Measurements from ENCODE around the gene SLC4A1AP.
A peak's percentile ranks its signal among the peaks of the same experiment; 100 is the strongest.

Gene SLC4A1AP

DNA sequence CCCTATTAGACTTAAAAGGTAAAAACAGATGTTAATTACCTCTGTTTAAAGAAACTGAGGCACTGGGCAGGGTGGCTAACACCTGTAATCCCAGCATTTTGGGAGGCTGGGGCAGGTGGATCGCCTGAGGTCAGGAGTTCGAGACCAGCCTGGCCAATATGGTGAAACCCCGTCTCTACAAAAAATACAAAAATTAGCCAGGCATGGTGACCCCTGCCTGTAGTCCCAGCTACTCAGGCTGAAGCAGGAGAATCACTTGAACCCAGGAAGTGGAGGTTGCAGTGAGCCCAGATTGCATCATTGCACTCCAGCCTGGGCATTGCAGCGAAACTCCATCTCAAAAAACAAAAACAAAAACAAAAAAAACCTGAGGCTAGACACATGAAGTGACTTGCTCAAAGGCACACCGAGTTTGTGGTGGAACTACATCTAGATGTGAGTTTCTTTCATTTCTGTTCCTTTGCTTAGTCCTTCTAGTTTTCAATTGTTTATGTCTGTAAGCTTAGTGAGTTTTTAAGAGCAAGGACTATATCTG, 40.7 kb downstream of the SLC4A1AP start:
- no peak for DNase-seq (ENCODE audit: low read depth)

DNA sequence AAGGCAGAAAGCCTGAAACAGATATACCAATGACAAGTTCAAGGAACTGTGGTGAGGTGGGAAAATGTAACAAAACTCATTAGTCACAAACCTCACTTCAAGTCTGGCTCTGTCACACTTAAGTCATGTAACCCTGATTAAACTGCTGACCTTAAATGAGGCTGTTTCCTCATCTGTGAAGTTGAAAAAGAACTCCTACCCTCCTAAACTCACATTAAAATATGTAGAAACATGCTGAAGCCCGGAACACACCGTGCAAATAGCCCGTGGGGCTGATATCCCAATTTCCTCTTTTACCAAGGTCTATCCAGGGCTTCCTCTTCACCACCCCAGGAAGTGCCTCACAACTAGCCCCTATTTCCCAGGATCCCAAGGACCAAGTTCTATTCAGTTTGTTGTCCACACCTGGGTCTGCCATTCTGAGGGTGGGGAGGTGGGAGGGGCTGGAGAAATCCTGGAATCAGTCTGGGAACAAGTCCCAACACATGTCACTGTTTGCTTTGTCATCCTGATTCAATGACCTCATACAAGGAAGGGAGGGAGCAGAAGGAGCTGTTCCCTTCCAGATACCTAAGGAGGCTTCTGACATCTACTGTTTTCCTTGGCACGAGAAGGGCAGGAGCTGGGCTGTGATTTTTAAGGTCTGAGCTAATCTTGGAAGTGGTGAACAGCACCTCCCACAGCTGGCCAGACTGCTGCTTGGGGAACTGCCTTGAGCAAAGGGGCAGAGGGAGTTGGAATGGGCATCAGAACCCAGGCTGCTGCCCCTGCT, 42.3 kb downstream of the SLC4A1AP start:
- DNase-seq (ENCODE audit: low read depth) = peak; percentile 90

DNA sequence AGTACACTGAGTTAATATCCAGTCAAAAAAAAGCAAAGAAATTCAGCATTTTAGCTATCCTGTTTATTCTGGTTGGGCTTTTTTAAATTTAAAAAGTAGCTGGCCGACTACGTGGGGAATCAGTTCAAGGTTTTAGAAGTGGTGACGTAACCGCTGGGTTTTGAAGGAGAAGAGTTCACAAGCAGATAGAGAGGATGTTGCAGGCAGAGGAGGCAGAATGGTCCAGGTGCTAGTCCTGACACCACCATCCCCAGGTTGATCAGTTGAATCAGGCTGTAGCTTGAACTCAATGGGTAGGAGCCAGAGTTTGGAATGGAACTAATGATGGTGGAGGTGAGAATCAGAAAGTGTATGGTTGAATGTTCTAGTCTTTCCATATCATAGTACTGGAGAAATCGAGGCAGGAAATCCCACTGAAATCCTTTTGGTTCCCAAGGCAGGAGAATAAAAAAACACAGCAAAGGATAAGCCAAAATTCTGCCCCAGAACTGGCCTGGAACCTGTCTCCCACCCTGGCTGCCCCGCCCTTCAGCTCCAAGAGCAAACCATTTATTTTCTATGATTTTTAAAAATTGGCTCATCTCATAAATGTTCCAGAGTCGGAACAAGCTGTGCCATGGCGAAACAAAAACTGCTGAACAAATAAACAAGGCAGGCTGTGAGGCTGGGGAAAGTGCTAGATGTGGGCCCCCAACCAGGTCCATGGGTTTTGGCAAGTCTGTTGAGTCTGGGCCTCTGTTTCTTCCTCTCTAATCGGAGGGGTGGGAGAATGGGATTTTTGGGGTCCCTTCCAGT, 44.0 kb downstream of the SLC4A1AP start:
- no peak for DNase-seq (ENCODE audit: low read depth)

DNA sequence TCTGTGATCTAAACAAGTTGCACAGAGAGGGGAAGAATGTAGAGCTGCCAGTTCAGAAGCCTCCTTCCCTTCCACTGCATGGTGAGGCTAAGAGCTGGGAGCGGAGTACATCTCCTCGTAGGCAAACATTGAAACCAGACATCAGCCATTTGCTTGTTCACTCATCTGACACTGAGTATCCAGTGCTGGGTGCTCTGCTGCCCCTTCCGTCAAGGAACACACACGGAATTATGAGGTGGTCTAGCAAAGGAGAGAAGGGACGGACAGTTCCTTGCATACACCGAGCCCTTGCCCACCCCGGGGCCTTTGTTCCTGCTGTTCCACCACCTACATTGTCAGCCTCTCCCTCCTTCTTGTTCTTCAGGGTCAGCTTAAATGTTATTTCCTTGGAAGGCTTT, 44.6 kb downstream of the SLC4A1AP start:
- no peak for DNase-seq (ENCODE audit: low read depth)

DNA sequence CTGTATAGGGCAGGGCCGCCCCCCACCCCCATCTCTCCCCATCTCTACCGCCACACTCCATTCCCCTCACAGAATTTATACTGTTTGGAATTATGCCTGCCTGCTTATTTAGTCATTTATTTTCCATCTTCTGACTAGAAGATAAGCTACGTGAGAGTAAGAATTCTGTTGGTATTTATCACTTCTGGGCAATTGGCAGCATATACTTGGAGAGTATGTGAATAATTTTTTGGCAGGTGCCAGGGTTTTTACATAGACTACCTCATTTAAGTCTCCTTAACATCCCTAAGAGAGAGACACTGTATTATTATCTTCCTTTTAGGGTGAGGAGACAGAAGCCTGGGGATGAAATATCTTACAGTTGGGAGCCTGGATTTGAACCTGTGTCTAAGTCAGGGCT, 45.0 kb downstream of the SLC4A1AP start:
- DNase-seq (ENCODE audit: low read depth) = no peak

DNA sequence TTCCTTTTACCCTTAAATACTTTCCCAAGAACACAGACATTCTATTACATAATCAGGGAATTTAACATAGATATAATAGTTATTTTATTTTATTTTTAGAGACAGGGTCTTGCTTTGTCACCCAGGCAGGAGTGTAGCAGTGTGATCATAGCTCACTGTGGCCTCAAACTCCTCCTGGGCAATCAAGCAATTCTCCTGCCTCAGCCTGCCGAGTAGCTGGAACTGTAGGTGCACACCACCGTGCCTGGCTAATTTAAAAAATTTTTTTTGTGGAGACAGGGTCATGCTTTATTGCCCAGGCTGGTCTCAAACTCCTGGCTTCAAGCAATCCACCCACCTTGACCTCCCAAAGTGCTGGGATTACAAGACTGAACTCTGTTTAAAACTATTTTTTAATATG, 45.6 kb downstream of the SLC4A1AP start:
- no peak for DNase-seq (ENCODE audit: low read depth)

DNA sequence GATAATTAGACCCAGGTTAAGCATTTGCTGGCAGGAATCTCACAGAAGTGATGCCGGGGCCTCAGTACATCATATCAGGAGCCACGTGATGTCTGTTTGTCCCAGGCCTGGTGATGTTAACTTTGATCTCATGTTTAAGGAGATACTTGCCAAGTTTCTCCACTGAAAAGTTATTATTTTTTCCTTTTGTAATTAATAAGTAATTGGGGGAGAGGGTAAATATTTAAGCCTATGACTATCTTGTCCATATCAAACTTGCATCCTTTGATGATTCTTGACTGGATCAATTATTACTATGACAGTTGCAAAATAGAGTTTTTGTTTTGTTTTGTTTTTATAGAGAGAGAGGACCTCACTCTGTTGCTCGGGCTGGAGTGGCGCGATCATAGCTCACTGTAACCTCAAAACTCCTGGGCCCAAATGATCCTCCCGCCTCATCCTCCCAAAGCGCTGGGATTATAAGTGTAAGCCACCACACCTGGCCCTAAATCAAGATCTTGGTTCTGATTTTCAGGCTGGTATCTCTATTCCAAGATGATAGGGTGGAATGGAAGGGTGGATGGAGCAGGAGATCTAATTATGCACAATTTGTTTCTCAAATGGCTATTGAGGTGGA, 46.4 kb downstream of the SLC4A1AP start:
- DNase-seq (ENCODE audit: low read depth) = no peak

DNA sequence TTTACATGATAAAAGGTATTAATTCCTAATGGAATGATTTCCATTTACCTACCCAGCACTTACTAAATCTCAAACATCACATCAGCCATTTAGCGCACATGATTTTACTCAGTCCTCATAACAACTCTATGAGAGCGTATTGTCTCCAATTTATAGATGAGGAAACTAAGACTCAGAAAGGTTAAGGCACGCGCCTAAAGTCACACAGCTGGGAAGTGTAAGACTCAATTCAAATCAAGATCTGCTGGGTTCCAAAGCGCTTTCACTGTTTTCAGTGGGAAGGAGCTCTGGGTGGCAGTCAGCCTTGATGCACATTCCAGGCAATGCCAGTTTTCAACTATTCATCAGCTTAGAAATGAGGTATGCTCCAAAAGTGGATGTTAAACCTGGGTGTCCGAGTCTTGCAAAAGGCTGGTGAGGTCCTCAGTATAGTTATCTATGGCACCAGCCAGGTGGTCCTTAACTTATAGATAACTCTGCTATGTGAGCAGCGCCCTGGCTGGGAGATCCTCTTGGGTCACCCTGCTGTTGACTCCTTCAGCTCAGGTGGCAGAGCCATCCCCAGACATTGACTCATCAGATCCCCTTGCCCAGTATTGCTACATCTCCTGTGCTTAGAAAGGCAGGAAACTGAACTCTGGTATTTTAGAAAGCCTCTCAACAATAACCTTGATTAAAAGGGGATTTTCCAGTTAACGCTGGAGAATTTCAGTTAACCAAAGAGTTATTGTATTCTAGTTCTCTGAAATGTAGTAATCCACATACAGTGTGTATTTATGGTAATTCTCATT, 47.1 kb downstream of the SLC4A1AP start:
- no peak for DNase-seq (ENCODE audit: low read depth)

DNA sequence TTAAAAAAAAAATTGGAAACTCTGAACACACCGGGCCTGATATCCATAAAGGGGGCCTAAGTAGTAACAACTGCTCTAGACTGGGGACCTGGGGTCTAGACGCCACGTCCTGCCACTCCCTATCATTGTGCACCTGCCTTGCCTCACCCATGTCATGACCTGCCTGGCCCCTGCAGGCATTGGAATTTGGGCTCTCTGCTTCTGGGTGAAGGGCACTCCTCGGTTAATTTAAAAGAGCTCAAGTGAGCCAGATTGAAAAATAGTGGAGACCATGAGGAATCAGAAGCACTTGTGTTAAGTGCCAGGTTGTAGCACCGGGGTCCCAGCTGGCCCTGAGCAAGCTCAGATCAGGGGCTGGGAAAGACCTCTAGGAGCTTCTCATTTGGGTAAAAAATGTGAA, 48.1 kb downstream of the SLC4A1AP start:
- DNase-seq (ENCODE audit: low read depth) = no peak

DNA sequence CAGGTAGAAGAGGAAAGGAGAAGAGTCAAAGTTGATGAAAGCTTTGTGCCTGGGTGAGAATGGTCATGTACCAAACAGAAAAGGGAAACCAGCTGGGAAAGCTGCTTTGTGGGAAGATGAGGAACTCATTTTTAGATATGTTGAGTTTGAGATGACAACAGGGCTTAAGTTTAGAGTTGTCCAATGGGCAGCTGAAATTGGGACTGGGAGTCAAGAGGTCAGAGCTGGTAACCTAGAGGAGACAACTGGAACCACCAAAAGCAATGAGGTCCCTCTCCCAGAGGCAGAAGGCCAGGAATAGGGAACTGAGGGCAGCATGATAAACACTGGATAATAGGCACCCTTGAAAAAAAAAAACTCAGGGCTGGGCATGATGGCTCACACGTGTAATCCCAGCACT, 48.8 kb downstream of the SLC4A1AP start:
- DNase-seq (ENCODE audit: low read depth) = no peak

DNA sequence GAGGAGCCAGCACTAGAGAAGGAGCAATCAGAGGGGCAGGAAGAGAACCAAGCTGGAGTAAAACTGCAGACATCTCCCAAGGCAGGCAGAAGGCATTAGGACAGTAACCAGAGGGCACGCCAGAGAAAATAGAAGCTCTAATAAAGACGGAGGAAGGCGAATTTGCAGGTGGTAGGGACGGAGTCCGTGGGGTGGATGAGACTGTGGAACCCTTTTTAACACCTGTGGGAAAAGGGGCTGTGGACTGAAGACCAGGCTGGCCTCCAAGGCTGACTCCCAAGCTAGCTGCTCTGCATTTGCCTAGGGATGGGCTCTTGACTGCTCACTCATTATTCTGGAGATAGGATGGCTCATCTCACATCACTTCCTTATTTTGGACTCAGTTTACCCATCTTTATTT, 49.5 kb downstream of the SLC4A1AP start:
- no peak for DNase-seq (ENCODE audit: low read depth)

DNA sequence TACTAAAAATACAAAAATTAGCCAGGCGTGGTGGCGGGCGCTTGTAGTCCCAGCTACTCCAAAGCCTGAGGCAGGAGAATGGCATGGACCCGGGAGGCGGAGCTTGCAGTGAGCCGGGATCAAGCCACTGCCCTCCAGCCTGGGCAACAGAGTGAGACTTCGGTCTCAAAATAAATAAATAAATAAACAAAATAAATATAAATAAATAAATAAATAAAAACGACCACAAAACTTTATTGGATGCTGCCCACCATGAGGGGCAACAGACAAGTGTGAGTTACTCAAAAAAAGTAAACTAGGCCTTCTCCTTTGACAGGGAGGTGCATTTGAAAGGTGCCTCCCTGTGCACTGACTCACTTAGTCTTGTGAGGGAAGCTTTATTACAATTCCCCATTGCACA, 50.4 kb downstream of the SLC4A1AP start:
- DNase-seq (ENCODE audit: low read depth) = no peak

DNA sequence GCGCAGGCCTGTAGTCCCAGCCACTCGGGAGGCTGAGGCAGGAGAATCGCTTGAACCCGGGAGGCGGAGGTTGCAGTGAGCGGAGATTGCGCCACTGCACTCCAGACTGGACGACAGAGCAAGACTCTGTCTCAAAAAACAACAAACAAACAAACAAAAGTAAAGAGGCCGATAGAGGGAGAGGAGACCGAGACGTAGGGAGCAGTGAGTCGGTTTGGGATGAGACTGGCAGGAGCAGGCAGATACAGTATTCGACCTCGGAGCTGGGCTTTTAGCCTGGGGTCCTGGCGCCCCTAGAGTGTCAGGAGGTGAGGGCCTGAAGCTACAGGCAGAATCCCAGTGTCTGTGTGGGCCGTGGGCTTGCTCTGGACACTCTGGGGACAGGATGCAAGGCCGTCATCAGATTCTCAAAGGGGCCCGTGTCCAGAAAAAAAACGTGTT, 51.2 kb downstream of the SLC4A1AP start:
- no peak for DNase-seq (ENCODE audit: low read depth)

DNA sequence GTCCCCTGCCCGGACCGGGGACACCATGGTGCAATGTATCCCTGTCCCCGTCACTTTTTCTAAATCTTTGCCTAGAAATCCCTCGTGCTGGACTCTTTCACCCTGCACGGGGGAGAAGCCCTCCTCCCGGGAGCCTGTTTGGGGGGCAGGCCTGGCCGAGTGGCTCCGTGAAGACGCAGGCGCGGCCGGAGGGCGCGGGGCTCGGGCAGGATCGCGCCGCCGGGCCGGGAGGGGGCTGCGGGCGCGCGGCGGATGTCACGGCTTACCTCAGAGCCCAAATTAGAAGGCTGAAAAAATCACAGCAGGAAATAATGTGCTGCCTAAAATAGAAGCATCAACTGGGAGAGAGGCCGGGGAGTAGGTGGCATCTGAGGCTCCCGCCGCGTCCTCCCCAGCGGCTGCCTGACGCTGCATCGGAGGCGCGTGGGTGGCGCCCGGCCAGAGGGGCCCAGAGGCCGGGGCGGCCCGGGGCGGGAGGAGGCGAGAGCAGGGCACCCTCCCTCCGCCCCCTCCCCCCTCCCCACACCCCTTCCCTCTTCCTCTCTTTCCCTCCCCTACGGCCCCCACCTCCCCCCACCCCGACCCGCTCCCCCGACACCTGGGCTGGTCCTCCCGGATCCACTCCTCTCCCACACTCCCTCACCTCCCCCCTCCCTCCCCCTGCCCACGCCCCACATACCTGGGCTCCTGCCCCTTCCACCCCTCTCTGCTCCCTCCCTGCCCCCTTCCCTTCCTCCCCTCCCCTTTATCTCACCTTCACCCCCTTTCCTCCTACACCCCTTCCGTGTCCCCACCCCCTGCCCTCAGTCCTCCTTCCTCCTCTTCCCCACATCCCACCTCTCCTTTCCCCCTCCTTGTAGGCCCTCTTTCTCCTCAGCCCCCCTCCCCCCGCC, 51.9 kb downstream of the SLC4A1AP start:
- DNase-seq (ENCODE audit: low read depth) = no peak

DNA sequence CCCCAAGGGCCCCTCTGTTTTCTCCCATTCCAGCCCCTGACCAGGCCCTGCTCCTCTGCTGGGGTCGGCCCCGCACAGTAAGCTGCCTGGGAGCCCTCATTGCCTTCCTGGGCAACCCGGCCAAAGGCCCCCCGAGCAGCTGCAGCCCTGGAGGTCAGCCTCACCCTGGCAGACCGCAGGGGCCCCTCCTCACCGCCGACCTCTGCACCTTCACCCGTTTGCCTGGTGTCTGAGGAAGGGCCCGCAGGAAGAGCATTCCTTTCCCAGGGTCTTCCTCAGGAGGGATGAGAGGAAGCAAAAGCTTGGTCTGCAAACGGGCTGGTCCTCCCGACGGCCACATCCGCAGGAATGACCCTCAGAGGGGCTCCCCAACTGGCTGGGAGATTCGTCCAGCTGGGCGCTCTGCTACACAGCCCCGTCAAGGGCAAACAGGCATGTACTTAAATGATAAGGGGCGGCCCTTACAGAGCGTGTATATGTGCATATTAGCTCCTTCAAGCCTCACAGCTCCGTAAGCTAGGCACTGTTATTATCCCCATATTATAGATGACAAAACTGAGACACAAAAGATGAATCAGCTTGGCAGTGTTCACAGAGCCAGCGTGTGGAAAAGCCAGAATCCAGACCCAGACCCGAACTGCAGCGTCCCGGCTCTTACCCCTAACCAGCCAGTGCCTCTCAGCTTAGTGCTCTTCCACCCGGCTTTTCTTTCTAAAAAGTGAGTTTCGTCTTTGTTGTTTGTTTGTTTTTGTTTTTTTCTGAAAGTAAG, 52.8 kb downstream of the SLC4A1AP start:
- DNase-seq (ENCODE audit: low read depth) = no peak

DNA sequence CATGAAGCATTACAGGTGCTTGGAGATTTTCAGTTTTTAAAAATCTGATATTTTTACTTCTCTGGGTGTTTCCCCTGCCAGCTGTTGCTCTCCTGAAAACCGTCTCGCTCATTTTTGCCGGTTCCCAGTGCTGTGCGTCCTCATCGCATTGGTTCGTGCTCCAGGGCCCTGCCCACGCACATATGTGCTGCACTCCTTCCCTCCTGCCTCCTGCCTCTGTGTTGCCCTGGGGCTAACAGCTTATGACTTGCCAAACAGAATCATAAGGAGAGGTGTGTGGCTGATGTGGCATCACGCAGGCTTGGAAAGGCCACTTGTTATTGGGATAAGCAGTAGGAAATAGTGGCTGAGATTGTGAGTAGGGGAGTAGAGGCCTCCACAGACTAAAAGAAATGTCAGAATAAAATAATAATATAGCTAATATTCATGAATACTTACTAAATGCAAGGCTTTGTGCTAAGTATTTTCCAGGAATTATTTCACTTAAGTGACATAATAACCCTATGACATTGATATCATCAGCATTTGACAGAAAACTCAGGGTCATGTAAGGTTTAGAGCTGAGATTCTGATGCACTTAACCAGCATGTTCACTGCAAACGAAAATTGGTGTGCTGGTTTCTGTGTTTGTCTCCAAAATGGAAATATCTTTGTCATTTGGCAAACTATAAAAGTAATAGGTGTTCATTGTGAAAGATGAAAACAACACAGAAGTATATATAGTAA, 53.5 kb downstream of the SLC4A1AP start:
- no peak for DNase-seq (ENCODE audit: low read depth)

DNA sequence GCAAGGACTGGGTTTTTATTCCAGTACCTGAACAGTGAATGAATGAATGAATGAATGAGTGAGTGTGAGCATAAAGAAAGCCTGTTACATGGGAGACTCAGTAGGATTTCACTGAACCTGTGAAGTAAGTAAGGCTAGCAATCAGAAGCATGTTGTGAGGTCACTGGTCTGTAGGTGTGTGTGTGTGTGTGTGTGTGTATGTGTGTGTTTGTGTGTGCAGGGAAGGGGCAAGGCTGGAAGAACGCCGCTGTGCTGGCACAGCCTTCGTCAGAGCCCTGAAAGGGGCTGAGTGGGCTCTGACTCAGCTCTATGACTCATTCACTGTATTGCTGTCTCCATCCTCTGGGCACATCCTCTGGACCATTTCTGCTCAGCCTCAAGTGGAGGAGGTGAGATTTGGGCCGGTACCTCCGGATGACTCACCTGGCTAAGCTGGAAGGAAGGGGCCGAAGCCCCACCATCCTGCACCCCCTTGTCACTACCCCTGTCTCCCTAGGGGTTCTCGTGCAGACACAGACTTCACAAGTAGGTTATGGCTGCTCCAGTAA, 56.4 kb downstream of the SLC4A1AP start:
- DNase-seq (ENCODE audit: low read depth) = peak; percentile 85

DNA sequence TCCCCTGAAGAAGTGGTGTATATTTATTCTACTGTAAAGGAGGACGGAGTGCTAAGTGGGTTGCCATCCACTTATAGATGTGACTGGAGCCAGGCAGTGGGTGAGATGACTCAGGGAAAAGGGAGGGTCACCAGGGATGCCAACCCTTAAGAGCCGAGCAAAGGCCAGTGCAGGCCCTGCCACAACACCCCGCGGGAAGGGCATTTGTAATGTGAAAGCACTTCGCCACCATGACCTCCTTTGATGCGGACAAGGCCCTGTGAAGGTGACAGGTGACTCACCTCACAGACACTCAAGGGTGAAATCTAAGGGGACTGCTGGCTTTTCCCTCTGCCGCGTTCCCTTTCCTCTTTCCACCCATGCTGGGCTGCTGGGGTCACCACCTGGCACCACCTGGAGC, 57.6 kb downstream of the SLC4A1AP start:
- no peak for DNase-seq (ENCODE audit: low read depth)

DNA sequence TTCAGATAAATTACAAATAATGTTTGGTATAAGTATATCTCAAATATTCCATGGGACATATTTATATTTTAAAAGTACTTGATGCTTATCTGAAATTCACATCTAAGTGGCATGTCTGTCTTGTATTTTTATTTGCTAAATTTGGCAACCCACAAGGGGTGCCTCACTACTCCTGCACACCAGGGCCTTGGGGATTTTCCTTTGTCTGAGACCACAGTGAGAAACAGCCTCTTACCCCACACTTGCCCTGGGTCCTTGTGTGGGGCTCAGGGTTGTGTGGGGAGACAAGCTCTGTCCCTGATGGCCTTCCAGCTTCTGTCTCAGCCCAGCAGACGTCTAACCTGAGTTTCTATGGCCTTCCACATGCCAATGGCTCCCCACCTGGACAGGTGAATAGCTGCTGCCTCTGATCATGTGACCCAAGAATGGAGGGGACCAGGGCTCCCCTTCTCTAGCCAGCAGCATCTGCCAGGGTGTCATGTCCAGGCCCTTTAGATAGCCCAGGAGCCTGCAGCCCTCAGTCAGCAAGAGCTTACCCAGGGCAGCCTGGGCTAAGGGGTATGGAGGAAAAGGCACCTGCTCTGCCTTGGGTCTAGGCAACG, 58.3 kb downstream of the SLC4A1AP start:
- DNase-seq (ENCODE audit: low read depth) = no peak

Data from non-pigmented ciliary epithelial cell (primary cell).